ENCODE measurements around the gene GALNT15.

GRCh38 chr3:16181361-16181760 lies 6.9 kb downstream of the GALNT15 start:
- TF ChIP-seq TAF1 (IDR thresholded peaks at IDR 0.05; ENCODE audit: low read depth, low read length) (no peak), POLR2A (IDR thresholded peaks at IDR 0.05; ENCODE audit: low read depth, low read length) (no peak)
